Neutrophil (primary cell): ENCODE measurements around the gene RAPGEF5.

Experiments
- H3K27ac ChIP-seq: fragments of 200-600 bp; sonication (generic); 2 replicates; pipeline ENCODE4 v1.5.1; 2016; ENCODE audit warnings: mild to moderate bottlenecking, moderate library complexity
- H3K27me3 ChIP-seq: fragments of 200-600 bp; sonication (generic); 2 replicates; pipeline ENCODE4 v1.6.0; 2016; ENCODE audit warnings: mild to moderate bottlenecking
- H3K36me3 ChIP-seq: fragments of 200-600 bp; sonication (generic); 2 replicates; pipeline ENCODE4 v1.5.1; 2017
- H3K4me1 ChIP-seq, 2 experiments: fragments of 200-600 bp in 1 of 2; sonication (generic) in 1 of 2; 1 replicate in 1 of 2; 2 replicates in 1 of 2; pipeline versions ENCODE4 v1.5.1 to v1.6.1; 2013 to 2016; ENCODE audit warnings: low read depth in 1 of 2, low read length in 1 of 2, mild to moderate bottlenecking in 1 of 2, moderate library complexity in 1 of 2; ENCODE audit not compliant: control insufficient read depth in 1 of 2, insufficient read depth in 1 of 2
- H3K4me3 ChIP-seq, 2 experiments: fragments of 200-600 bp in 1 of 2; sonication (generic) in 1 of 2; 1 replicate in 1 of 2; 2 replicates in 1 of 2; pipeline ENCODE4 v1.5.1; 2013 to 2016; ENCODE audit warnings: low read depth in 1 of 2, low read length in 1 of 2, mild to moderate bottlenecking in 1 of 2, moderate library complexity in 1 of 2
- H3K9me3 ChIP-seq: fragments of 200-600 bp; sonication (generic); 2 replicates; pipeline ENCODE4 v1.5.1; 2016
- CTCF ChIP-seq: fragments of 200-600 bp; sonication (generic); IDR thresholded peaks from 2 replicates; pipeline ENCODE4 v1.5.1; 2016; ENCODE audit warnings: antibody characterized with exemption

Gene RAPGEF5

DNA sequence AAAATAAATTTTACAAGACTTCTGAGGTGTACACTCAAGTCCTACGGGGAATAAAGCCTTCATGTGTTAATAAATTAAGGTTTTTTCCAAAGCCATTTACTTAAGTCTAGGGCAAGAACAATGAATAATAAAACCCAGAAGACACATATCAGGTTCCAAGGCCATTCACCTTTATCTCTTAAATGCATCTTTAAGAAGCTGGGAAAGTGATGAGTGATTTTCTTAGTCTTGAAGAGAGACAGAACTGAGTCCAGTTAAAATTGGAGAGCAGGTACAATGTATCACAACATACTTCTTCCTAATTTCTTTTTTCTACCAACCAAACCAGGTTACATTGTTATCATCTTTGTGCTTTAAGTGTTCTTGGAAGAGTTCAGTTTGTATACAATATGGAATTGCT is 189.5 kb downstream of the RAPGEF5 start:
- H3K4me3 ChIP-seq, result no peak overlapping the region
- H3K27ac ChIP-seq, result no peak overlapping the region
- no peaks in the 10 kb centered on the region for H3K36me3 ChIP-seq
- no peaks in the 10 kb centered on the region for H3K27me3 ChIP-seq
- no peaks in the 10 kb centered on the region for H3K9me3 ChIP-seq
- H3K4me1 ChIP-seq, result no peaks in the 10 kb centered on the region
- no peak for TF ChIP-seq CTCF

DNA sequence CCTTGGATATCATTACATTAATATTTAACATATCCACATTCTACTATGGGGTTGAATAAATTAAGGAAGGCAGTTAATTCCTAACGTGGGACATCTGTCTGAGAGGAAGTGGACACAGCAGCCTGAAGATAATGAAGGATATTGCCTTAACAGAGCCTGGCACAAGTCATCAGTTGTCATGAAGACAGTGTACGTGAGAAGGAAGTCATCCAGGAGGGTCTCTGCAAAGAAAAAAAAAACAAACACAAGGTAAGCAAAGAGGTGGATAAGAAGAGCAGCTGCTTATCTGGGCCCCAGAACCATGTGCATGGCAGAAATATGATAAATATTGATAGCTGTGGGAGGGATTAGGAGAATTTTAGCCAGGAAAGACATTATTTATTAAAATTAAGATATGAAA is 190.0 kb downstream of the RAPGEF5 start:
- no peaks in the 10 kb centered on the region for H3K36me3 ChIP-seq
- no peaks in the 10 kb centered on the region for H3K4me1 ChIP-seq

GRCh38 chr7:22159341-22159740 is 197.6 kb downstream of the RAPGEF5 start:
- no peaks in the 10 kb centered on the region for H3K36me3 ChIP-seq
- no peak overlapping the region for H3K4me3 ChIP-seq
- no peak overlapping the region for H3K27ac ChIP-seq
- no peak for TF ChIP-seq CTCF
- H3K9me3 ChIP-seq, result no peaks in the 10 kb centered on the region
- H3K27me3 ChIP-seq, result no peaks in the 10 kb centered on the region
- no peaks in the 10 kb centered on the region for H3K4me1 ChIP-seq

More for the DNA sequence above, 190.0 kb downstream of the RAPGEF5 start:
- H3K9me3 ChIP-seq, result no peaks in the 10 kb centered on the region
- no peak overlapping the region for H3K27ac ChIP-seq
- no peak for TF ChIP-seq CTCF
- H3K27me3 ChIP-seq, result no peaks in the 10 kb centered on the region
- no peak overlapping the region for H3K4me3 ChIP-seq

DNA sequence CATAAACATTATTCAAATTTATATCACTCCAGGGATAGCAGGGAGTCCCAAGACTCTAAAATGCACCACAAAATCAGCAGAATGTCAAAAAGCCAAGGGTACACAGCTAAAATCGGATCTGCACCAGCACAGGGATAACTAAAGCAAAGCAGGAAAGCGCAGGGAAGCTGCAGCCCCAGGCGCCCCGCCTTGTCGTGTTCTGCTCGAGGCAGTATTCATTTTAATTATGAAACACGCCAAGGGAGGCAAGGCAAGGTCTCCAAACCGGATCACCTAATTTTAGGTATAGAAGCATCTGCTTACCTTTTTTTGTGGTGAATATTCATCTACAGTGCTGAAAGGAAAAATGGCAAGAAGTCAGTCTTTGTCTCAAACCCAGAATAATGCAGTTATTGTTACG is 199.4 kb downstream of the RAPGEF5 start:
- Histone ChIP-seq H3K27me3 (no peaks in the 10 kb centered on the region), H3K4me3 (no peak overlapping the region), H3K9me3 (no peaks in the 10 kb centered on the region), H3K27ac (no peak overlapping the region), H3K4me1 (no peaks in the 10 kb centered on the region), H3K36me3 (no peaks in the 10 kb centered on the region)
- no peak for TF ChIP-seq CTCF

GRCh38 chr7:22156205-22156604 is 200.7 kb downstream of the RAPGEF5 start:
- Histone ChIP-seq H3K4me1 (no peaks in the 10 kb centered on the region), H3K36me3 (no peaks in the 10 kb centered on the region), H3K27me3 (no peaks in the 10 kb centered on the region), H3K27ac (no peak overlapping the region), H3K4me3 (no peak overlapping the region), H3K9me3 (no peaks in the 10 kb centered on the region)
- TF ChIP-seq CTCF, result no peak

GRCh38 chr7:22154143-22154529 is 202.8 kb downstream of the RAPGEF5 start:
- Histone ChIP-seq H3K4me3 (no peak overlapping the region), H3K36me3 (no peaks in the 10 kb centered on the region), H3K9me3 (no peaks in the 10 kb centered on the region), H3K27me3 (no peaks in the 10 kb centered on the region), H3K27ac (no peak overlapping the region), H3K4me1 (no peaks in the 10 kb centered on the region)
- TF ChIP-seq CTCF, result no peak
